ENCODE measurements around the gene ARCN1. TPM values are rescaled to one million over a fixed set of nuclear protein-coding genes. Genes with fewer than 3 reads are reported as not detected.
A peak's percentile ranks its signal among the peaks of the same experiment; 100 is the strongest.

The ARCN1 gene
- total RNA-seq, 1 donor from 2014 or later = 91.3 TPM

- Mint-ChIP-seq H3K4me3 (no peak overlapping the region), H3K36me3 (ENCODE audit: low read depth) (peaks cover 25% of the 10 kb centered on the region), H3K4me1 (peaks cover 21% of the 10 kb centered on the region), H3K27me3 (peaks cover 10% of the 10 kb centered on the region), H3K27ac (no peak overlapping the region), H3K9me3 (no peaks in the 10 kb centered on the region)
- ATAC-seq (ENCODE audit: low read depth) (no peak), DNase-seq (no peak)
- ChIA-PET CTCF (interaction anchor here (1.1 kb wide), 1 partner anchor 9 kb away, joined by 3 read pairs; no protein-coding TSS in a partner anchor), POLR2A (interaction anchor here (0.8 kb wide), 1 partner anchor 33 kb away, joined by 7 read pairs; the partner anchor contains the start of gene ARCN1)
- TF ChIP-seq CTCF (IDR thresholded peaks at IDR 0.05) = no peak
- intact Hi-C loops (cut with micrococcal nuclease) = no loop called here
Observed at GRCh38 chr11:118605116-118605867, 33.1 kb downstream of the ARCN1 start.

GRCh38 chr11:118606157-118606843 is 34.1 kb downstream of the ARCN1 start:
- Mint-ChIP-seq H3K9me3 (no peaks in the 10 kb centered on the region), H3K27ac (no peak overlapping the region), H3K4me3 (peak overlapping the region; percentile 33), H3K36me3 (ENCODE audit: low read depth) (peaks cover 20% of the 10 kb centered on the region), H3K4me1 (peaks cover 25% of the 10 kb centered on the region), H3K27me3 (peaks cover 13% of the 10 kb centered on the region)
- CTCF ChIA-PET = interaction anchor here (1.1 kb wide), 1 partner anchor 10 kb away, joined by 3 read pairs; no protein-coding TSS in a partner anchor
- ATAC-seq (ENCODE audit: low read depth) = no peak
- no peak for TF ChIP-seq CTCF (IDR thresholded peaks at IDR 0.05)
- intact Hi-C loops (cut with micrococcal nuclease) = no loop called here
- no peak for DNase-seq
- POLR2A ChIA-PET = interaction anchor here (1.3 kb wide), 1 partner anchor 34 kb away, joined by 4 read pairs; the partner anchor contains the start of gene ARCN1

- H3K27ac Mint-ChIP-seq = no peak overlapping the region
Observed at GRCh38 chr11:118606844-118607228, 34.6 kb downstream of the ARCN1 start.

GRCh38 chr11:118607401-118608359 is 35.5 kb downstream of the ARCN1 start, which contains the start of gene PHLDB1:
Gene PHLDB1 (plus strand): TSS chr11:118607615. CDS start chr11:118613837, 6,222 bp downstream.
- H3K4me1 Mint-ChIP-seq = peaks cover 26% of the 10 kb centered on the region
- POLR2A ChIA-PET = interaction anchor here (0.6 to 1.9 kb wide), 6 partner anchors 35 to 460 kb away, joined by 3 to 8 read pairs (median 4); partner anchors contain the start of genes ARCN1 and VPS11
- H3K9me3 Mint-ChIP-seq = no peaks in the 10 kb centered on the region
- peaks cover 19% of the 10 kb centered on the region for H3K27me3 Mint-ChIP-seq
- CTCF ChIA-PET = interaction anchor here (0.6 to 1.6 kb wide), 3 partner anchors 13 to 434 kb away, joined by 3 to 4 read pairs (median 3); no protein-coding TSS in a partner anchor
- no peak for TF ChIP-seq CTCF (IDR thresholded peaks at IDR 0.05)
- H3K36me3 Mint-ChIP-seq (ENCODE audit: low read depth) = peaks cover 6% of the 10 kb centered on the region
- intact Hi-C loops (cut with micrococcal nuclease) = loop anchor here (2.0 kb wide), 1 partner anchor 169 kb away; no protein-coding TSS in a partner anchor
- peak within 1 kb of the TSS; percentile 80 for H3K4me3 Mint-ChIP-seq
- DNase-seq (peak; percentile 48), ATAC-seq (ENCODE audit: low read depth) (peak; percentile 8)
- H3K27ac Mint-ChIP-seq = no peak within 1 kb of the TSS

More at GRCh38 chr11:118606844-118607228, 34.6 kb downstream of the ARCN1 start:
- intact Hi-C loops (cut with micrococcal nuclease) = no loop called here
- CTCF ChIA-PET = interaction anchor here (0.6 kb wide), 1 partner anchor 435 kb away, joined by 3 read pairs; no protein-coding TSS in a partner anchor
- DNase-seq (no peak), ATAC-seq (ENCODE audit: low read depth) (no peak)
- H3K9me3 Mint-ChIP-seq = no peaks in the 10 kb centered on the region
- POLR2A ChIA-PET = interaction anchor here (0.9 to 1.3 kb wide), 2 partner anchors 34 to 331 kb away, joined by 4 read pairs; partner anchors contain the start of gene ARCN1
- H3K4me1 Mint-ChIP-seq = peaks cover 26% of the 10 kb centered on the region
- H3K27me3 Mint-ChIP-seq = peaks cover 13% of the 10 kb centered on the region
- no peak for TF ChIP-seq CTCF (IDR thresholded peaks at IDR 0.05)
- peak overlapping the region; percentile 33 for H3K4me3 Mint-ChIP-seq
- H3K36me3 Mint-ChIP-seq (ENCODE audit: low read depth) = peaks cover 14% of the 10 kb centered on the region

All from activated B cell treated with CpG ODN at 0.5 μM for 24 hours (primary cell).